GM18867 (cell line): ENCODE measurements around the gene VSIG8.

Experiments
- ATAC-seq: cut with Tn5 transposase; IDR thresholded peaks from one replicate; pipeline ENCODE4 v1.9.1; 2021; ENCODE audit warnings: mild to moderate bottlenecking, moderate library complexity; ENCODE audit not compliant: unreplicated experiment

VSIG8 gene

GRCh38 chr1:159884296-159884695, 21.8 kb upstream of the VSIG8 start:
- ATAC-seq, result no peak

- no peak for ATAC-seq
Measured at GRCh38 chr1:159883134-159883533, 20.7 kb upstream of the VSIG8 start.

- ATAC-seq, result no peak
Measured at GRCh38 chr1:159882527-159882862, 20.0 kb upstream of the VSIG8 start.

- ATAC-seq, result no peak
Measured at GRCh38 chr1:159881622-159882526, 19.4 kb upstream of the VSIG8 start.

- ATAC-seq, result no peak
Measured at GRCh38 chr1:159880430-159880829, 18.0 kb upstream of the VSIG8 start.

- no peak for ATAC-seq
Measured at GRCh38 chr1:159879977-159880376, 17.5 kb upstream of the VSIG8 start.

- no peak for ATAC-seq
Measured at GRCh38 chr1:159879136-159879535, 16.7 kb upstream of the VSIG8 start.

- no peak for ATAC-seq
Measured at GRCh38 chr1:159877695-159878444, 15.4 kb upstream of the VSIG8 start.

- ATAC-seq, result no peak
Measured at GRCh38 chr1:159873530-159874143, 11.2 kb upstream of the VSIG8 start.

GRCh38 chr1:159872891-159873290, 10.4 kb upstream of the VSIG8 start:
- ATAC-seq, result no peak

- no peak for ATAC-seq
Measured at GRCh38 chr1:159870704-159871103, 8.2 kb upstream of the VSIG8 start.

- no peak for ATAC-seq
Measured at GRCh38 chr1:159869607-159870006, 7.2 kb upstream of the VSIG8 start.

- peak; percentile 48 for ATAC-seq
Measured at GRCh38 chr1:159869173-159869572, 6.7 kb upstream of the VSIG8 start.

GRCh38 chr1:159868766-159869165, 6.3 kb upstream of the VSIG8 start:
- no peak for ATAC-seq

- no peak for ATAC-seq
Measured at GRCh38 chr1:159867664-159868026, 5.2 kb upstream of the VSIG8 start.

- ATAC-seq, result no peak
Measured at GRCh38 chr1:159866905-159867663, 4.6 kb upstream of the VSIG8 start.

GRCh38 chr1:159866066-159866465, 3.6 kb upstream of the VSIG8 start:
- no peak for ATAC-seq

- ATAC-seq, result no peak
Measured at GRCh38 chr1:159864262-159864661, 1.8 kb upstream of the VSIG8 start.

- ATAC-seq, result no peak
Measured at GRCh38 chr1:159862031-159862430, 426 bp downstream of the VSIG8 start.

- ATAC-seq, result no peak
Measured at GRCh38 chr1:159861218-159861617, 1.2 kb downstream of the VSIG8 start.

- ATAC-seq, result no peak
Measured at GRCh38 chr1:159860456-159860855, 2.0 kb downstream of the VSIG8 start.
